A549 (cell line): ENCODE data around the gene MAGI2.

ENCODE experiments used
- CTCF ChIP-seq: fragments of >200 bp; sonication (Bioruptor Twin); formaldehyde crosslinking; IDR thresholded peaks from 3 replicates; pipeline ENCODE4 v1.5.1; 2016
- POLR2A ChIP-seq: IDR thresholded peaks from 2 replicates; pipeline ENCODE4 v1.6.1; 2012; ENCODE audit warnings: mild to moderate bottlenecking, low read length
- USF2 ChIP-seq: fragments of 450-650 bp; IDR thresholded peaks from 2 replicates; pipeline ENCODE4 v1.6.1; 2014; ENCODE audit warnings: antibody characterized with exemption

GRCh38 chr7:78039790-78040776 is 1413.4 kb downstream of the MAGI2 start:
- no peak for TF ChIP-seq POLR2A
- TF ChIP-seq USF2, result no peak
- TF ChIP-seq CTCF, result peak; percentile 69
